Inferior parietal cortex (tissue), 1 donor: Measurements from ENCODE around the gene INSC.

ENCODE experiments used
- DNase-seq: peaks from one replicate; pipeline ENCODE4 v3.0.0-alpha.2; 2016; ENCODE audit errors: extremely low spot score

INSC gene

GRCh38 chr11:15185021-15185420, 70.3 kb downstream of the INSC start:
- no peak for DNase-seq

GRCh38 chr11:15186146-15186545, 71.4 kb downstream of the INSC start:
- no peak for DNase-seq

- DNase-seq, result no peak
These were observed 74.5 kb downstream of the INSC start for GRCh38 chr11:15189189-15189588.

- DNase-seq, result no peak
These were observed 75.1 kb downstream of the INSC start for GRCh38 chr11:15189641-15190365.

GRCh38 chr11:15190611-15191010, 75.9 kb downstream of the INSC start:
- DNase-seq, result no peak

GRCh38 chr11:15192005-15192556, 77.4 kb downstream of the INSC start:
- peak; percentile 9 for DNase-seq

- no peak for DNase-seq
These were observed 80.1 kb downstream of the INSC start for GRCh38 chr11:15194671-15195415.

- no peak for DNase-seq
These were observed 80.9 kb downstream of the INSC start for GRCh38 chr11:15195454-15196200.

- no peak for DNase-seq
These were observed 82.0 kb downstream of the INSC start for GRCh38 chr11:15196704-15197103.

GRCh38 chr11:15197696-15198095, 83.0 kb downstream of the INSC start:
- peak; percentile 52 for DNase-seq

- DNase-seq, result peak; percentile 23
These were observed 83.6 kb downstream of the INSC start for GRCh38 chr11:15198284-15198683.

GRCh38 chr11:15199693-15200092, 85.0 kb downstream of the INSC start:
- no peak for DNase-seq

- no peak for DNase-seq
These were observed 86.0 kb downstream of the INSC start for GRCh38 chr11:15200696-15201095.

GRCh38 chr11:15201586-15201985, 86.9 kb downstream of the INSC start:
- DNase-seq, result no peak

- DNase-seq, result no peak
These were observed 87.9 kb downstream of the INSC start for GRCh38 chr11:15202626-15203025.

GRCh38 chr11:15204711-15205110, 90.0 kb downstream of the INSC start:
- no peak for DNase-seq

- no peak for DNase-seq
These were observed 92.1 kb downstream of the INSC start for GRCh38 chr11:15206791-15207190.

GRCh38 chr11:15208378-15209222, 93.9 kb downstream of the INSC start:
- DNase-seq, result peak; percentile 87

- no peak for DNase-seq
These were observed 98.2 kb downstream of the INSC start for GRCh38 chr11:15212876-15213275.

GRCh38 chr11:15213471-15214231, 98.9 kb downstream of the INSC start:
- DNase-seq, result no peak

- DNase-seq, result no peak
These were observed 100.3 kb downstream of the INSC start for GRCh38 chr11:15215005-15215404.
